CD4-positive, alpha-beta T cell treated with Interleukin-6 for 4 hours (primary cell): ENCODE measurements around the gene ACD.

Experiments used
- DNase-seq: peaks from one replicate; pipeline ENCODE4 v3.0.0-alpha.2; 2020; ENCODE audit warnings: mixed read lengths

The ACD gene

GRCh38 chr16:67645397-67646121, 14.5 kb downstream of the ACD start:
- DNase-seq, result no peak

DNA sequence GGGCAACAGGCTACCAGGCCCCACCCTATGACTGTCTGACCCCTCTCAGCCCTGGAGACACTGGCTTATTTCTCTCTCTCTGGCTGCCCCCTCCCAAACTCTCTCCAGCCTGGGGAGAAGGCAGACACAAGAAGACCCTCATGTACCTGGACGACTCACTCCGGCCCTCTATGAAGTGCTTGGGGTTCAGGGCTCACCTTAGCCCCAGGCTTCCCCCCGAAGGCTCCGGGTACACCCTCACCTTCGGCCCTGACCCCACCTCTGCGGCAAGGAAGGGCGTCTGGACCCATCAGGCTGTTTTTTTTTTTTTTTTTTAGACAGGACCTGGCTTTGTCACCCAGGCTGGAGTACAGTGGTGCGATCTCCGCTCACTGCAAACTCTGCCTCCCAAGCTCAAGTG, 16.0 kb downstream of the ACD start:
- DNase-seq, result no peak

DNA sequence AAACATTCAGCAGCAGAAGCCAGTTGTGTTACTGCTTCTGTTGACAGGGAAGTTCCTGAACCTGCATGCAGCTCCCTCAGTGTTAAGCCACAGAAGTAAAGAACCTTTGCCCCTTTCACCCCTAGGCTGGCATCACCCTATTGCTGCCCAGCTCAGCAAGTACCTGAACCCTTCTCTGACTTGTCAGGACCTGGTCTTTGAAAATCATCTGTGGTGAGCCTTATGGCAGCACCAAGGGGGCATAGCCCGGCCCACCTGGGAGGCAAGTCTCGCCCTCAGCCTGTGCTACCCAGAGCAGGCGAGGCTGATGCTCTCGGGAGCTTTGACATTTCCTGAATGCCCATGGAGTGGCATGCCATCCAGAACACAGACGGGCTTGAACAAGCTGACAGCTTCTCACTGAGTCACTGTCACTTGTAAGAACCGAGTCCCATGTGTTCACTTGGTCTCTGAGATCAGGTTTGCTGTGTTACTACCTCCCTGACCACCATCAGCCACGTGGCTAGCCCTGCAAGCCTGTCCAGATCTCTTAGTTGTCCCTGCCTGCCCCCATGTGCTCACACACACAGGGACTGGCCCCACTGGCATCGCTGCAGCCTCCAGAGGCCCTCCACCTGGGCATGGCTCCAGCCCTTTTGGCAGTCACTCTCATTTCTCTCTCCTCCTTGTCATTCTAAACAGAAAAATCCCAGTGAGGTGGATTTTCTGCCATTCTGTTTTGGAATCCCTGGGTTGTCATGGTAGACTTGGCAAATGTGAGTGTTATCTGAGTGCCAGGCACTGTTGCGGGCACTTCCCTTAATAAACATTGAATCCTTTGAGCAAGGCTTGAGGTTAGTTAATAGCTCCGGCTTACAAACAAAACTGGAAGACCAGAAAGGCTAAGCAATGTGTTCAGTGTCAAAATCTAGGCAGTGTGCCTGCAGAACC, 18.0 kb downstream of the ACD start:
- DNase-seq, result no peak

DNA sequence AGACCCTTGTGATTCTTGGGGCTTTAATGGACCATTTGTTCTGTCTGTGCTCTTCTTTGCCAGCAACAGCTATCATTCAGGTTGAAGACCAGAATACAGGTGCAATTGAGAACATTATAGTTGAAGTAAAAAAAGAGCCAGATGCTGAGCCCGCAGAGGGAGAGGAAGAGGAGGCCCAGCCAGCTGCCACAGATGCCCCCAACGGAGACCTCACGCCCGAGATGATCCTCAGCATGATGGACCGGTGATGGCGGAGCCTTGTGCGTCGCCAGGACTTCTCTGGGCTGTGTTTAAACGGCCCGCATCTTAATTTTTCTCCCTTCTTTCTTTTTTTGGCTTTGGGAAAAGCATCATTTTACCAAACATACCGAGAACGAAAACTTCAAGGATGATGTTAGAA, 22.4 kb downstream of the ACD start:
- DNase-seq, result no peak

- no peak for DNase-seq
These were observed 23.3 kb downstream of the ACD start for GRCh38 chr16:67636713-67637112.

GRCh38 chr16:67632415-67633172, 27.5 kb downstream of the ACD start:
- DNase-seq, result no peak

GRCh38 chr16:67628216-67628615, 31.8 kb downstream of the ACD start:
- DNase-seq, result no peak

DNA sequence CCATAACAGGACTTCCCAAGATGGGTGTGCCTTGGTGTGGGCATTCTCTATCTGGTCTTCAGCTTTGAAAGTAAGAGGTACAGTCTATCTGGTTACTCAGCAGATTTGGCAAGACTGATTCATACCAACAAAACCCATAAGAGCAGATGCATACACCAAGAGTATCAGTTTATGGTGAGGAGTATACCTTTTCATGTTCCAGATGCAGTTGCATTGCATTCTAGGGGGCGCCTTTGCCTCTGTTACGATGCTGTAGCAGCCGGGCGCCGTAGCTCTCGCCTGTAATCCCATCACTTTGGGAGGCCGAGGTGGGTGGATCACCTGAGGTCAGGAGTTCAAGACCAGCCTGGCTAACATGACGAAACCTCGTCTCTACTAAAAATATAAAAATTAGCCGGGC, 46.3 kb downstream of the ACD start:
- peak; percentile 12 for DNase-seq

DNA sequence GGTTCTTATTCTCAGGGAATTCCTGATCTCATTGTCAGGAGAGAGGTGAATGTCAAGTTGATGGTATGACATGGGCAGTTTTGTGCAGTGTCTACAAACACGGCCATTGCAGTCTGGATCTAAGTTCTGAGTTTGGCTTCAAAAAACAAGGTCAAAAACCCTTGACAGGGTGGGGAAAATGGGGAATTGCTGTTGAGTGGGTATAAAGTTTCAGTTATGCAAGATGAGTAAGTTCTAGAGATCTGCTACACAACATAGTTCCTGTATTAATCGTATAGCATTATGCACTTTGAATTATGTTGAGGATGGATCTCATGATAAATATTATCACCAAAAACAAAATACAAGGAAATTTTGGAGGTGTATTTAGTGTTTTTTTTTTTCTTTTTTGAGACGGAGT, 51.7 kb downstream of the ACD start:
- no peak for DNase-seq
